Spleen (tissue), 11 donors: ENCODE data around the gene KANSL1. TPM values are rescaled to one million over a fixed set of nuclear protein-coding genes. Genes with fewer than 3 reads are reported as not detected.

Experiments
- DNase-seq: peaks from one replicate; pipeline ENCODE4 v3.0.0-alpha.2; 2020
- H3K27ac ChIP-seq, 8 donors: fragments of 200-600 bp; sonication (generic) in 7 of 8; 1 replicate in 4 of 8; 2 replicates in 4 of 8; pipeline versions ENCODE4 v1.5.0 to v1.8.0; 2016 to 2021; ENCODE audit warnings: inconsistent platforms in 4 of 8, mild to moderate bottlenecking in 4 of 8, moderate library complexity in 1 of 8
- H3K27me3 ChIP-seq, 7 donors: fragments of 200-600 bp; sonication (generic) in 6 of 7; replicated peaks in 1 of 7; 1 replicate in 4 of 7; 2 replicates in 3 of 7; pipeline versions ENCODE4 v1.5.0 to v1.8.0; 2016 to 2021; ENCODE audit warnings: inconsistent platforms in 3 of 7, mild to moderate bottlenecking in 1 of 7
- H3K36me3 ChIP-seq, 6 donors: fragments of 200-600 bp; sonication (generic) in 5 of 6; 1 replicate in 4 of 6; 2 replicates in 2 of 6; pipeline versions ENCODE4 v1.5.0 to v1.8.0; 2016 to 2021; ENCODE audit warnings: inconsistent platforms in 2 of 6
- H3K4me1 ChIP-seq, 6 donors: fragments of 200-600 bp; sonication (generic) in 5 of 6; 1 replicate in 3 of 6; 2 replicates in 3 of 6; pipeline versions ENCODE4 v1.5.0 to v1.8.0; 2016 to 2021; ENCODE audit warnings: inconsistent platforms in 3 of 6
- H3K4me3 ChIP-seq, 8 donors: fragments of 200-600 bp; sonication (generic) in 7 of 8; 1 replicate in 4 of 8; 2 replicates in 4 of 8; pipeline versions ENCODE4 v1.5.0 to v1.8.0; 2016 to 2021; ENCODE audit warnings: inconsistent platforms in 4 of 8, mild to moderate bottlenecking in 4 of 8, moderate library complexity in 2 of 8
- H3K9me3 ChIP-seq, 8 donors: fragments of 200-600 bp; sonication (generic) in 7 of 8; 1 replicate in 4 of 8; 2 replicates in 4 of 8; pipeline versions ENCODE4 v1.5.0 to v1.8.0; 2016 to 2021; ENCODE audit warnings: inconsistent platforms in 4 of 8
- POLR2A ChIP-seq, 3 donors: fragments of 450-650 bp; IDR thresholded peaks; one replicate each; pipeline ENCODE4 v1.5.1; 2017; ENCODE audit warnings: antibody characterized with exemption in 3 of 3, mild to moderate bottlenecking in 1 of 3
- POLR2AphosphoS5 ChIP-seq, 3 donors: sonication (generic); formaldehyde crosslinking; IDR thresholded peaks; one replicate each; pipeline ENCODE4 v1.5.1; 2017; ENCODE audit warnings: antibody characterized with exemption in 3 of 3
- WGBS, 5 donors: extraction: QIAGEN DNeasy Blood & Tissue Kit in 3 of 5; methylation state at CpG; one replicate each; pipeline versions ENCODE4 v1.1.5 to v1.1.7; 2013 to 2018; 5-methylcytosine and 5-hydroxymethylcytosine counted together
- intact Hi-C: fragments of 100-400 bp; cut with DNase I; formaldehyde crosslinking; loops from one replicate; pipeline ENCODE4 v1.15.0; 2023; ENCODE audit warnings: low total_unique reads
- polyA plus RNA-seq, 3 donors: library from polyadenylated mRNA; stranded (reverse); fragments of 200-250 nt; gene quantifications; one replicate each; pipeline ENCODE4 v1.2.1, GENCODE V29; 2013
- total RNA-seq, 7 donors: library from RNA; depleted of rRNA in 3 of 7; stranded (reverse); fragments of >200 nt in 3 of 7; fragmentation: NEBNext Ultra II Directional in 4 of 7; extraction: Animal tissue kit (Norgen Biotek cat#: 25700) in 4 of 7; gene quantifications; one replicate each; pipeline versions ENCODE4 v1.1.0 to v1.2.1, GENCODE V29; 2016 to 2021
- TF ChIP-seq, protein P1 (sequence below), 11 experiments: fragments of 200-600 bp in 7 of 11; fragments of 450-650 bp in 4 of 11; sonication (generic) in 4 of 11; IDR thresholded peaks in 8 of 11; conservative IDR thresholded peaks in 3 of 11; 1 replicate in 7 of 11; 2 replicates in 4 of 11; pipeline versions ENCODE4 v1.4.0 to v1.8.0; 2016 to 2021; ENCODE audit warnings: antibody characterized with exemption in 11 of 11, inconsistent platforms in 4 of 11, mild to moderate bottlenecking in 1 of 11
- donor health status: healthy with polysubstance abuse.
- donor health status: DM: no; HTN: no; CAD: no; lungs with moderate emphysema.
- donor health status: DM: no; HTN: no; CAD: no.
- donor health status: Bipolar disorder and iron deficiency.
- donor health status: healthy.
- donor health status: DM: no; HTN: no; CAD: no.
- donor health status: DM: yes; HTN: yes; CAD: no.

Gene KANSL1
- total and polyA plus RNA-seq, 10 donors = 10.9 to 173 (median 116) TPM

DNA sequence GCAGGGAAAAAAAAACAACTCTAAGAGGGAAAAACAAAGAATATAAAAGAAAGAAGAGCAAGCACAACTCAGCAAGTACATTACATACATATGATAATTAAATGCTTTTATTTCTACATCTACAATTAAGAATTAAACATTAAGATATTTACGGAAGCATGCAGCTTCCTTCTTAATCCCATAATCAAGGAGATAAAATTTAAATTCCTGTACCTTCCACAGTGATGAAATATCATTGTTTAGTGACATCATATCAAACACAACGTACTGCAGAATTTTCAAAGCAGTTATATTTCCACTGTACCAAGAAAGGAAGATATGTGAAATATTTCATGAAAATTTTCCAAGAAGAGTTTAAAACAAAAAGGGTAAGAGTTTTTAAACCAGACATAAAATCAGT is 26.0 kb downstream of the KANSL1 start:
- peaks cover 0 to 56% (median 28%) of the 10 kb centered on the region in 6 donors for H3K36me3 ChIP-seq

DNA sequence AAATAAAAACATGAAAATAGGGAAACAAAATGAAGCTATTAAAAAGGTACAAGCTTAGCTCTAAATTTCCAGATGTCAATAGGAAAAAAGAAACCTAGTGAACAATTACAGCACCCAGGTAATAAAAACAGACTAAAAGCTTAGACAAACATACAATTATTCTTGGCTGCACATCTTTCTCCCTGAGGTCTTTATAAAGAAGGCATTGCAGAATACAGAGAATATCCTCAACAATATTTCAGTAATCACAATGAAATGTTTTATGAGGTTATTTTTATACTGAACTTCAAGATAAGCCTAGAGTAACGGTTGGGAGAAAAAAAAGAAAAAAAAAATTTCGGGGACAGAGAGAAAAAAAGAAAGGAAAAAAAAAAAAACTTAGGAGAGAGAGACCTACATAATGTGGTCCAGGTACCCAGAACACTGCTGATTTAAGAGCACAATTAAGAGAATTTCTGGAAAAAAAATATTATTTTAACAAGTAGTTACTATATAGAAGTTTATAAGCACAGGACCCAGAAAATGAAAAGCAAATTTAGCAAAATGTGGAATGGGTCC is 26.5 kb downstream of the KANSL1 start:
- Histone ChIP-seq H3K9me3 (no peaks in the 10 kb centered on the region), H3K27ac (no peak overlapping the region), H3K4me1 (peaks cover 41 to 100% (median 89%) of the 10 kb centered on the region in 6 donors), H3K36me3 (peaks cover 0 to 52% (median 25%) of the 10 kb centered on the region in 6 donors), H3K4me3 (no peak overlapping the region), H3K27me3 (no peaks in the 10 kb centered on the region)
- TF ChIP-seq POLR2AphosphoS5 (IDR thresholded peaks at IDR 0.05) = no peak
- TF ChIP-seq, protein P1, sequence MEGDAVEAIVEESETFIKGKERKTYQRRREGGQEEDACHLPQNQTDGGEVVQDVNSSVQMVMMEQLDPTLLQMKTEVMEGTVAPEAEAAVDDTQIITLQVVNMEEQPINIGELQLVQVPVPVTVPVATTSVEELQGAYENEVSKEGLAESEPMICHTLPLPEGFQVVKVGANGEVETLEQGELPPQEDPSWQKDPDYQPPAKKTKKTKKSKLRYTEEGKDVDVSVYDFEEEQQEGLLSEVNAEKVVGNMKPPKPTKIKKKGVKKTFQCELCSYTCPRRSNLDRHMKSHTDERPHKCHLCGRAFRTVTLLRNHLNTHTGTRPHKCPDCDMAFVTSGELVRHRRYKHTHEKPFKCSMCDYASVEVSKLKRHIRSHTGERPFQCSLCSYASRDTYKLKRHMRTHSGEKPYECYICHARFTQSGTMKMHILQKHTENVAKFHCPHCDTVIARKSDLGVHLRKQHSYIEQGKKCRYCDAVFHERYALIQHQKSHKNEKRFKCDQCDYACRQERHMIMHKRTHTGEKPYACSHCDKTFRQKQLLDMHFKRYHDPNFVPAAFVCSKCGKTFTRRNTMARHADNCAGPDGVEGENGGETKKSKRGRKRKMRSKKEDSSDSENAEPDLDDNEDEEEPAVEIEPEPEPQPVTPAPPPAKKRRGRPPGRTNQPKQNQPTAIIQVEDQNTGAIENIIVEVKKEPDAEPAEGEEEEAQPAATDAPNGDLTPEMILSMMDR (IDR thresholded peaks at IDR 0.05 in 8 of 11, conservative IDR thresholded peaks at IDR 0.05 in 3 of 11) = no peak
- TF ChIP-seq POLR2A (IDR thresholded peaks at IDR 0.05) = no peak
- intact Hi-C loops = no loop called here
- no peak for DNase-seq
- WGBS, 5 donors = 57 to 77% (median 76%) methylated on average over 2 of the region's 2 CpGs

More for the DNA sequence above, 26.0 kb downstream of the KANSL1 start:
- intact Hi-C loops = no loop called here
- peaks cover 37 to 100% (median 87%) of the 10 kb centered on the region in 6 donors for H3K4me1 ChIP-seq
- no peaks in the 10 kb centered on the region for H3K27me3 ChIP-seq
- H3K27ac ChIP-seq = no peak overlapping the region
- DNase-seq = no peak
- no peak overlapping the region for H3K4me3 ChIP-seq
- TF ChIP-seq POLR2AphosphoS5 (IDR thresholded peaks at IDR 0.05) = no peak
- no peak for TF ChIP-seq POLR2A (IDR thresholded peaks at IDR 0.05)
- TF ChIP-seq, protein P1 (IDR thresholded peaks at IDR 0.05 in 8 of 11, conservative IDR thresholded peaks at IDR 0.05 in 3 of 11) = no peak
- WGBS, 5 donors = 62 to 68% (median 66%) methylated on average over 2 of the region's 2 CpGs
- H3K9me3 ChIP-seq = no peaks in the 10 kb centered on the region

DNA sequence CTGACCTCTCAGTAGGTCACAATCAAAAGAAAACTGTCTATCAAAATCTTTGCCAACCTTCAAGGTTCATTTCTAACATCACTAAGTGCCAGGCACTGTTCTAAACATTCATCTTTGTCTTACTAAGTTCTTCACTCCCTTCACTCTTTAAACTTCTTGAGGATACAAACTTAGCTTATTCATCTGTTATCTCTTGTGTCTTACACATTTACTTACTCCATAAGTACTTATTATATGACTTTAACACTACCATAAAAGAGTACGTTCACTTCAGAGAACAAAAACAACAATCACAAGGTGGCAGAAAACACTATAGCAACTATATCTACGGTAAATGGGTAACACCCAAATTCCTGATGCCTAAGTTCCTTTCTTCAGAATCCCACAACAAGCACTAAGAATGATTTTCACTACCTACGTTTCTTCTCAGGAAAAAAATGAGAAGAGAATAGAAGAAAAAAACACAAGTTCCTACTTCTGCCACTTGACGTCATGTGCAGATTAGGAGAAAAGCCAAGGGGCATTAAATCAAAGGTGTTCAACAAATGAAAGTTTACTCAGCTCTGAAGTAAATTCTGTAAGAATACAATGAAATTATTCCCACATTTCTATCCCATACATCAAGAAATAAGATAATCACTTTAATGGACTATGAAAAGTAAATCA is 29.2 kb downstream of the KANSL1 start:
- Histone ChIP-seq H3K4me1 (peaks cover 45 to 100% (median 88%) of the 10 kb centered on the region in 6 donors), H3K27me3 (no peaks in the 10 kb centered on the region), H3K9me3 (no peaks in the 10 kb centered on the region), H3K27ac (peak overlapping the region in 3 of 8 donors; percentile 14 to 40 (median 27)), H3K36me3 (peaks cover 0 to 25% (median 3%) of the 10 kb centered on the region in 6 donors), H3K4me3 (no peak overlapping the region)
- WGBS, 5 donors = 41 to 57% (median 51%) methylated on average over 4 of the region's 4 CpGs
- DNase-seq = no peak
- intact Hi-C loops = no loop called here
- TF ChIP-seq POLR2A (IDR thresholded peaks at IDR 0.05) = no peak
- no peak for TF ChIP-seq POLR2AphosphoS5 (IDR thresholded peaks at IDR 0.05)
- TF ChIP-seq, protein P1 (IDR thresholded peaks at IDR 0.05 in 8 of 11, conservative IDR thresholded peaks at IDR 0.05 in 3 of 11) = no peak

DNA sequence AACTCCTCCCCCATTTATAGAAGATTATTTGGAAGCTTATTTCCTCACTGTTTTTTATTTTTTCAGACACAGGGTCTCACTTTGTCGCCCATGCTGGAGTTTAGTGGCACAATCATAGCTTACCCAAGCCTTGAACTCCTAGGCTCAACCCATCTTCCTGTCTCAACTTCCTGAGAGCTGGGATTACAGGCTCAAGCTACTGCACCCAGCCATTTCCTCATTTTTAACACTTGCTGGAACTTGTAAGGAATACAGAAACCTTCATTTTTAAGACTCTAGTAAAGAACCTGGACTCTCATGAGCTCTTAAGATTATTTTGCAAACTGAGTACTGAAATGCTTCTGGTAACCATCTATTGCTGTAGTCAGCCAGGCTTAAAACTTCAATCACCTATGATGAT is 29.9 kb downstream of the KANSL1 start:
- WGBS, 5 donors = 27 to 57% (median 43%) methylated on average over 1 of the region's 1 CpG

More for the DNA sequence above, 29.9 kb downstream of the KANSL1 start:
- H3K4me3 ChIP-seq = no peak overlapping the region
- peak overlapping the region in 3 of 8 donors; percentile 14 to 40 (median 27) for H3K27ac ChIP-seq
- intact Hi-C loops = no loop called here
- H3K4me1 ChIP-seq = peaks cover 53 to 100% (median 90%) of the 10 kb centered on the region in 6 donors
- H3K27me3 ChIP-seq = no peaks in the 10 kb centered on the region
- no peak for DNase-seq
- H3K9me3 ChIP-seq = no peaks in the 10 kb centered on the region
- TF ChIP-seq, protein P1 (IDR thresholded peaks at IDR 0.05 in 8 of 11, conservative IDR thresholded peaks at IDR 0.05 in 3 of 11) = no peak
- TF ChIP-seq POLR2AphosphoS5 (IDR thresholded peaks at IDR 0.05) (no peak), POLR2A (IDR thresholded peaks at IDR 0.05) (no peak)
- H3K36me3 ChIP-seq = peaks cover 0 to 18% (median 1%) of the 10 kb centered on the region in 6 donors
